Amniotic epithelial cell (primary cell): Measurements from ENCODE around the gene RERE.

Experiments
- DNase-seq: peaks from one replicate; pipeline ENCODE4 v3.0.0-alpha.2; 2010; ENCODE audit warnings: low read depth

Gene RERE

GRCh38 chr1:8540971-8541370 lies 276.5 kb downstream of the RERE start:
- peak; percentile 35 for DNase-seq

GRCh38 chr1:8540261-8540941 lies 277.0 kb downstream of the RERE start:
- DNase-seq: peak; percentile 88

- no peak for DNase-seq
Measured at GRCh38 chr1:8539683-8540082, 277.8 kb downstream of the RERE start.

- no peak for DNase-seq
Measured at GRCh38 chr1:8538502-8538901, 278.9 kb downstream of the RERE start.

- DNase-seq: no peak
Measured at GRCh38 chr1:8537991-8538390, 279.4 kb downstream of the RERE start.

GRCh38 chr1:8536515-8536914 lies 280.9 kb downstream of the RERE start:
- peak; percentile 71 for DNase-seq

GRCh38 chr1:8533907-8534306 lies 283.5 kb downstream of the RERE start:
- DNase-seq: no peak

- no peak for DNase-seq
Measured at GRCh38 chr1:8533124-8533523, 284.3 kb downstream of the RERE start.

- DNase-seq: no peak
Measured at GRCh38 chr1:8529901-8530300, 287.5 kb downstream of the RERE start.

- DNase-seq: no peak
Measured at GRCh38 chr1:8527941-8528340, 289.5 kb downstream of the RERE start.

GRCh38 chr1:8525558-8526275 lies 291.7 kb downstream of the RERE start:
- peak; percentile 99 for DNase-seq

GRCh38 chr1:8525216-8525557 lies 292.3 kb downstream of the RERE start:
- peak; percentile 68 for DNase-seq

GRCh38 chr1:8524627-8525157 lies 292.7 kb downstream of the RERE start:
- DNase-seq: no peak

- DNase-seq: no peak
Measured at GRCh38 chr1:8523666-8524206, 293.7 kb downstream of the RERE start.

- peak; percentile 39 for DNase-seq
Measured at GRCh38 chr1:8520483-8520966, 296.9 kb downstream of the RERE start.

GRCh38 chr1:8519167-8519566 lies 298.3 kb downstream of the RERE start:
- DNase-seq: no peak

GRCh38 chr1:8518490-8518801 lies 299.0 kb downstream of the RERE start:
- peak; percentile 97 for DNase-seq

GRCh38 chr1:8517661-8518489 lies 299.6 kb downstream of the RERE start:
- DNase-seq: peak; percentile 56

- DNase-seq: peak; percentile 42
Measured at GRCh38 chr1:8516793-8517556, 300.5 kb downstream of the RERE start.

- peak; percentile 26 for DNase-seq
Measured at GRCh38 chr1:8516278-8516777, 301.1 kb downstream of the RERE start.

GRCh38 chr1:8512504-8512903 lies 304.9 kb downstream of the RERE start:
- DNase-seq: no peak
